Measurements from ENCODE around the gene CRLF1.

Gene CRLF1

DNA sequence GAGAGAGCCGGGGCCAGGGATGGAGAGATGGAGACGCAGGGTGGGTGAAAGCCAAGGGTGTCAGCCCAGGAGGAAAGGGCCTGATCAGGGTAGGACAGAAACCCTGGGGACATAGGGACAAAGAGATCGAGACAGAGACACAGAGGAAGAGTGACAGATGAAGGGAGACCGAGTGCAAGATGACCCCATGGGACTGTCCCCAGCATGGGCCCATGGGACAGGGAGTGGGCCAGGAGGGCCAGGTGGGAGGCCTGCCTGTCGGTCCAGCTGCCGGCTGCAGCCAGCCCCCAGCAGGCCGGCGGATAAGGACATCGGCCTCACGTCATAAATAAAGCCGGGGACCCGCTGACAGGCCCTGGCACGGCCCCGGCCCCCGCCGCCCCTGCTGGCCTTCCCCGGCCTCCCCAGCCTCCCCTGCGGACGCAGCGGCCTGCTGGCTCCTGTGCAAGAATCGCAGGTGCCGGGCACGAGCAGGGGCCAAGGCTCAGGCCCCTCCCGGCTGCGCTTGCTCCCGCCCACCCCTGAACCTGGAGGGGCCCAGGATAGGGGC, 11.7 kb downstream of the CRLF1 start:
- POLR2A ChIA-PET: interaction anchor here (0.7 to 2.9 kb wide), 3 partner anchors 23 to 167 kb away, joined by 3 to 11 read pairs (median 6); partner anchors contain the start of gene UBA52
- no peak for TF ChIP-seq IKZF3 (tag by site-specific recombination; IDR thresholded peaks at IDR 0.05)
- no peak for TF ChIP-seq ZSCAN16 (tag by site-specific recombination; IDR thresholded peaks at IDR 0.05)
- TF ChIP-seq, protein P1, sequence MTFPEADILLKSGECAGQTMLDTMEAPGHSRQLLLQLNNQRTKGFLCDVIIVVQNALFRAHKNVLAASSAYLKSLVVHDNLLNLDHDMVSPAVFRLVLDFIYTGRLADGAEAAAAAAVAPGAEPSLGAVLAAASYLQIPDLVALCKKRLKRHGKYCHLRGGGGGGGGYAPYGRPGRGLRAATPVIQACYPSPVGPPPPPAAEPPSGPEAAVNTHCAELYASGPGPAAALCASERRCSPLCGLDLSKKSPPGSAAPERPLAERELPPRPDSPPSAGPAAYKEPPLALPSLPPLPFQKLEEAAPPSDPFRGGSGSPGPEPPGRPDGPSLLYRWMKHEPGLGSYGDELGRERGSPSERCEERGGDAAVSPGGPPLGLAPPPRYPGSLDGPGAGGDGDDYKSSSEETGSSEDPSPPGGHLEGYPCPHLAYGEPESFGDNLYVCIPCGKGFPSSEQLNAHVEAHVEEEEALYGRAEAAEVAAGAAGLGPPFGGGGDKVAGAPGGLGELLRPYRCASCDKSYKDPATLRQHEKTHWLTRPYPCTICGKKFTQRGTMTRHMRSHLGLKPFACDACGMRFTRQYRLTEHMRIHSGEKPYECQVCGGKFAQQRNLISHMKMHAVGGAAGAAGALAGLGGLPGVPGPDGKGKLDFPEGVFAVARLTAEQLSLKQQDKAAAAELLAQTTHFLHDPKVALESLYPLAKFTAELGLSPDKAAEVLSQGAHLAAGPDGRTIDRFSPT (tag by site-specific recombination; IDR thresholded peaks at IDR 0.05): no peak
- TF ChIP-seq ZFP69B (tag by site-specific recombination; IDR thresholded peaks at IDR 0.05): no peak
- TF ChIP-seq, protein P2, sequence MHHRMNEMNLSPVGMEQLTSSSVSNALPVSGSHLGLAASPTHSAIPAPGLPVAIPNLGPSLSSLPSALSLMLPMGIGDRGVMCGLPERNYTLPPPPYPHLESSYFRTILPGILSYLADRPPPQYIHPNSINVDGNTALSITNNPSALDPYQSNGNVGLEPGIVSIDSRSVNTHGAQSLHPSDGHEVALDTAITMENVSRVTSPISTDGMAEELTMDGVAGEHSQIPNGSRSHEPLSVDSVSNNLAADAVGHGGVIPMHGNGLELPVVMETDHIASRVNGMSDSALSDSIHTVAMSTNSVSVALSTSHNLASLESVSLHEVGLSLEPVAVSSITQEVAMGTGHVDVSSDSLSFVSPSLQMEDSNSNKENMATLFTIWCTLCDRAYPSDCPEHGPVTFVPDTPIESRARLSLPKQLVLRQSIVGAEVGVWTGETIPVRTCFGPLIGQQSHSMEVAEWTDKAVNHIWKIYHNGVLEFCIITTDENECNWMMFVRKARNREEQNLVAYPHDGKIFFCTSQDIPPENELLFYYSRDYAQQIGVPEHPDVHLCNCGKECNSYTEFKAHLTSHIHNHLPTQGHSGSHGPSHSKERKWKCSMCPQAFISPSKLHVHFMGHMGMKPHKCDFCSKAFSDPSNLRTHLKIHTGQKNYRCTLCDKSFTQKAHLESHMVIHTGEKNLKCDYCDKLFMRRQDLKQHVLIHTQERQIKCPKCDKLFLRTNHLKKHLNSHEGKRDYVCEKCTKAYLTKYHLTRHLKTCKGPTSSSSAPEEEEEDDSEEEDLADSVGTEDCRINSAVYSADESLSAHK (tag by site-specific recombination; IDR thresholded peaks at IDR 0.05): no peak
- TF ChIP-seq ZNF830 (tag by site-specific recombination; IDR thresholded peaks at IDR 0.05; ENCODE audit: low read depth): no peak
- TF ChIP-seq SP3 (tag by site-specific recombination; IDR thresholded peaks at IDR 0.05): no peak
- TF ChIP-seq ZNF510 (tag by site-specific recombination; IDR thresholded peaks at IDR 0.05; ENCODE audit: insufficient replicate concordance): no peak
- no peak for TF ChIP-seq ZNF560 (tag by site-specific recombination; IDR thresholded peaks at IDR 0.05; ENCODE audit: borderline replicate concordance)
- TF ChIP-seq ZNF24 (tag by site-specific recombination; IDR thresholded peaks at IDR 0.05): no peak
- no peak for TF ChIP-seq BCL11A (tag by site-specific recombination; IDR thresholded peaks at IDR 0.05; ENCODE audit: low read depth)
- TF ChIP-seq ZNF610 (tag by site-specific recombination; IDR thresholded peaks at IDR 0.05; ENCODE audit: borderline replicate concordance): no peak
- no peak for TF ChIP-seq ZNF16 (tag by site-specific recombination; IDR thresholded peaks at IDR 0.05; ENCODE audit: low read depth)
- TF ChIP-seq ZNF777 (tag by site-specific recombination; IDR thresholded peaks at IDR 0.05; ENCODE audit: borderline replicate concordance): no peak
- no peak for TF ChIP-seq SCRT1 (tag by site-specific recombination; IDR thresholded peaks at IDR 0.05; ENCODE audit: borderline replicate concordance)
- TF ChIP-seq, protein P3, sequence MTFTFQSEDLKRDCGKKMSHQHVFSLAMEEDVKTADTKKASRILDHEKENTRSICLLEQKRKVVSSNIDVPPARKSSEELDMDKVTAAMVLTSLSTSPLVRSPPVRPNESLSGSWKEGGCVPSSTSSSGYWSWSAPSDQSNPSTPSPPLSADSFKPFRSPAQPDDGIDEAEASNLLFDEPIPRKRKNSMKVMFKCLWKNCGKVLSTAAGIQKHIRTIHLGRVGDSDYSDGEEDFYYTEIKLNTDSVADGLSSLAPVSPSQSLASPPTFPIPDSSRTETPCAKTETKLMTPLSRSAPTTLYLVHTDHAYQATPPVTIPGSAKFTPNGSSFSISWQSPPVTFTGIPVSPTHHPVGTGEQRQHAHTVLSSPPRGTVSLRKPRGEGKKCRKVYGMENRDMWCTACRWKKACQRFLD (tag by site-specific recombination; IDR thresholded peaks at IDR 0.05): no peak
- no peak; the same call in 1 of the 2 replicates for TF ChIP-seq ZBTB17 (tag by site-specific recombination; IDR thresholded peaks at IDR 0.05)
- TF ChIP-seq KLF9 (tag by site-specific recombination; IDR thresholded peaks at IDR 0.05; ENCODE audit: low read depth): no peak
- no peak for TF ChIP-seq ZNF76 (tag by site-specific recombination; IDR thresholded peaks at IDR 0.05; ENCODE audit: borderline replicate concordance, low read depth)
- TF ChIP-seq, protein P4, sequence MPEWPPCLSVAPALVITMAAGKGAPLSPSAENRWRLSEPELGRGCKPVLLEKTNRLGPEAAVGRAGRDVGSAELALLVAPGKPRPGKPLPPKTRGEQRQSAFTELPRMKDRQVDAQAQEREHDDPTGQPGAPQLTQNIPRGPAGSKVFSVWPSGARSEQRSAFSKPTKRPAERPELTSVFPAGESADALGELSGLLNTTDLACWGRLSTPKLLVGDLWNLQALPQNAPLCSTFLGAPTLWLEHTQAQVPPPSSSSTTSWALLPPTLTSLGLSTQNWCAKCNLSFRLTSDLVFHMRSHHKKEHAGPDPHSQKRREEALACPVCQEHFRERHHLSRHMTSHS (tag by site-specific recombination; IDR thresholded peaks at IDR 0.05): no peak
- no peak for TF ChIP-seq KLF8 (tag by site-specific recombination; IDR thresholded peaks at IDR 0.05)
- TF ChIP-seq, protein P5, sequence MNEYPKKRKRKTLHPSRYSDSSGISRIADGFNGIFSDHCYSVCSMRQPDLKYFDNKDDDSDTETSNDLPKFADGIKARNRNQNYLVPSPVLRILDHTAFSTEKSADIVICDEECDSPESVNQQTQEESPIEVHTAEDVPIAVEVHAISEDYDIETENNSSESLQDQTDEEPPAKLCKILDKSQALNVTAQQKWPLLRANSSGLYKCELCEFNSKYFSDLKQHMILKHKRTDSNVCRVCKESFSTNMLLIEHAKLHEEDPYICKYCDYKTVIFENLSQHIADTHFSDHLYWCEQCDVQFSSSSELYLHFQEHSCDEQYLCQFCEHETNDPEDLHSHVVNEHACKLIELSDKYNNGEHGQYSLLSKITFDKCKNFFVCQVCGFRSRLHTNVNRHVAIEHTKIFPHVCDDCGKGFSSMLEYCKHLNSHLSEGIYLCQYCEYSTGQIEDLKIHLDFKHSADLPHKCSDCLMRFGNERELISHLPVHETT (tag by site-specific recombination; IDR thresholded peaks at IDR 0.05): no peak
- peak; percentile 29; the same call in 1 of the 2 replicates for TF ChIP-seq ZNF843 (tag by site-specific recombination; IDR thresholded peaks at IDR 0.05)
- TF ChIP-seq ZNF626 (tag by site-specific recombination; IDR thresholded peaks at IDR 0.05): no peak
- no peak for TF ChIP-seq ZNF221 (tag by site-specific recombination; IDR thresholded peaks at IDR 0.05; ENCODE audit: borderline replicate concordance)
- TF ChIP-seq, protein P6, sequence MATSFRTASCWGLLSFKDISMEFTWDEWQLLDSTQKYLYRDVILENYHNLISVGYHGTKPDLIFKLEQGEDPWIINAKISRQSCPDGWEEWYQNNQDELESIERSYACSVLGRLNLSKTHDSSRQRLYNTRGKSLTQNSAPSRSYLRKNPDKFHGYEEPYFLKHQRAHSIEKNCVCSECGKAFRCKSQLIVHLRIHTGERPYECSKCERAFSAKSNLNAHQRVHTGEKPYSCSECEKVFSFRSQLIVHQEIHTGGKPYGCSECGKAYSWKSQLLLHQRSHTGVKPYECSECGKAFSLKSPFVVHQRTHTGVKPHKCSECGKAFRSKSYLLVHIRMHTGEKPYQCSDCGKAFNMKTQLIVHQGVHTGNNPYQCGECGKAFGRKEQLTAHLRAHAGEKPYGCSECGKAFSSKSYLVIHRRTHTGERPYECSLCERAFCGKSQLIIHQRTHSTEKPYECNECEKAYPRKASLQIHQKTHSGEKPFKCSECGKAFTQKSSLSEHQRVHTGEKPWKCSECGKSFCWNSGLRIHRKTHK (tag by site-specific recombination; IDR thresholded peaks at IDR 0.05): no peak
- TF ChIP-seq ZNF266 (tag by site-specific recombination; IDR thresholded peaks at IDR 0.05; ENCODE audit: low read depth): no peak
- 0 out of 2 replicates have a peak, but pooled peaks have one; percentile 33 for TF ChIP-seq GLIS2 (tag by site-specific recombination; IDR thresholded peaks at IDR 0.05)
- TF ChIP-seq ZNF548 (tag by site-specific recombination; IDR thresholded peaks at IDR 0.05): 0 out of 2 replicates have a peak, but pooled peaks have one; percentile 13

More for the DNA sequence above, 11.7 kb downstream of the CRLF1 start:
- H3K4me1 ChIP-seq (ENCODE audit: control insufficient read depth, insufficient read depth, low read length): no peaks in the 10 kb centered on the region
- H3K9me3 ChIP-seq (ENCODE audit: control insufficient read depth, insufficient read depth, low read depth, low read length): no peaks in the 10 kb centered on the region
- CTCF ChIA-PET: interaction anchor here (0.6 to 3.1 kb wide), 8 partner anchors 9 to 261 kb away, joined by 3 to 19 read pairs (median 4); no protein-coding TSS in a partner anchor
- H3K4me3 ChIP-seq (ENCODE audit: low read depth, low read length): no peak overlapping the region; the same call in 1 of the 2 replicates
- H3K27ac ChIP-seq (ENCODE audit: extremely low read depth, low read depth, low read length): no peak overlapping the region
- H3K36me3 ChIP-seq (ENCODE audit: control insufficient read depth in 2 of 2, insufficient read depth in 1 of 2, low read length in 2 of 2): peaks cover 0 to 6% of the 10 kb centered on the region in 2 experiments; a peak in 1 of 3 replicates
